GM18507 (cell line): ENCODE results near the gene CROCC.
A peak's percentile ranks its signal among the peaks of the same experiment; 100 is the strongest.
"Not testable (repeated sequence)": the region's sequence is repeated elsewhere in the genome, so short reads cannot be mapped to it uniquely, and the experiment has no call there.

Experiments
- DNase-seq: peaks from one replicate; pipeline ENCODE4 v3.0.0; 2011; ENCODE audit warnings: low read depth; ENCODE audit not compliant: insufficient read length; ENCODE audit errors: extremely low spot score
- FAIRE-seq: peaks from 2 replicates; lab custom pipeline; 2011; peaks lifted over from hg19 to GRCh38; lab: Jason Lieb, UNC

CROCC gene

DNA sequence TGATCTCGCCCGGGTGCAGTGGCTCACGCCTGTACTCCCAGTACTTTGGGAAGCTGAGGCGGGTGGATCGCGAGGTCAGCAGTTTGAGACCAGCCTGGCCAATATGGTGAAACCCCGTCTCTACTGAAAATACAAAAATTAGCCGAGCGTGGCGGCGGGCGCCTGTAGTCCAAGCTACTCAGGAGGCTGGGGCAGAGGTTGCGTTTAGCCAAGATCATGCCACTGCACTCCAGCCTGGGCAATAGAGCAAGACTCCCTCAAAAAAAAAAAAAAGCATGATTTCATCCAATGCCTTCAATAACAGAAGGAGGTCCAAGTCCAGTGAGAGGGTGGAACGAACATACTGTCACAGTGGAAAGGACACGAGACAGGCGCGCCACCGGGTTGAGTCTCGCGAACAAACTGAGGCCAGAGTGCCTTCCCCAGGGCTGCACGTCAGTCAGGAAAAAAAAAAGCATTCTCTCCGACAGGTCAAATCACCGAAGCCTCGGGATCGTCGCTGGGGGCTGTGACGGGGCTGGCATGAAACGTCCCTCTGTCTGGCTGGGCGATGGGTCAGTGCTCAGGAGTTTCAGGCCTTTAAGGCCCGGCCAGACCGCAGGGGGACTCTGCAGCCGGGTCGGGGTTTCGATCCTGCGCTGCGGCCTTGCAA, 8.4 kb upstream of the CROCC start:
- FAIRE-seq (no peak), DNase-seq (no peak)

GRCh38 chr1:16913833-16914662, 7.7 kb upstream of the CROCC start:
- FAIRE-seq (peak; percentile 66), DNase-seq (peak; percentile 86)

DNA sequence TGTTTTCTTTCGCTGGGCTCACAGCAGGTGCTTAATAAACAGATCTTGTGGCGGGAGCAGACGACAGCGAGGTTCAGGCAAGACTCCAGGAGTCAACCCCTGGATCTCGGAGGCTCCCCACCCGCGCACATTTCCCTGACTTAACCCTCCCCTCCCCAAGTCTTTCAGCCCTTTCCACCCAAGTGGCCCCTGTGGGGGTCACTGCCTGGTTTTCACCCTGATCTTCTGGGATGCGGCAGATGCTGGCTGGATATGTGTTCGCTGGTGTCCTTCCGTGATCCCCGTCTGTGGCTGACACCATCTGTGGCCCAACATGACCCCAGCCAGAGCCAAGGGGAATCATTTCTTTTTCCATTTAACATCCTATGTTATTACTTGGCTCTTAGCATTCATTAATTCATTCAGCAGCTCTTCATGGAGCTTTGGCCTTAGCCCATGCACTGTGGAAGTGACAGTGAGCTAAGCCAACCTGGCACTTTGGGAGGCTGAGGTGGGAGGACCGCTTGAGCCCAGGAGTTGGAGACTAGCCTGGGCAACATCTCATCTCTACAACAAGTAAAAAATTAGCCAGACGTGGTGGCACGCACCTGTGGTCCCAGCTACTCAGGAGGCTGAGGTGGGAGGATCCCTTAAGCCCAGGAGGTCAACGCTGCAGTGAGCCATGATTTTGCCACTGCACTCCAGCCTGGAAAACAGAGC, 6.7 kb upstream of the CROCC start:
- FAIRE-seq, result not testable (repeated sequence)

DNA sequence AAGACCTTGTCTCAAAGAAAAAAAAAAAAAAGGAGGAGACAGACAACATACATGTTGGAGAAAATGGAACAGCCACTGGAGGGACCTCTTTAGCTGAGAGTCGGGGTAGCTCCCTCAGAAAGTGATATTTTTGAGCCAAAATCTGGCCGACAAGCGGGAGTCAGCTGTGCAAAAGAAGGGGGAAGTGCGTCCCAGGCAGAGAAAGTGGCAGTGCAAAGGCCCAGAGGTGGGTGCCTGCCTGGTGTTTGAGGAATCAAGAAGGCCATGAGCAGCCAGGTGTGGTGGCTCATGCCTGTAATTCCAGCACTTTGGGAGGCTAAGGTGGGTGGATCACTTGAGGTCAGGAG, 6.1 kb upstream of the CROCC start:
- FAIRE-seq, result no peak
- DNase-seq, result no peak

More for the DNA sequence above, 6.7 kb upstream of the CROCC start:
- not testable (repeated sequence) for DNase-seq

- not testable (repeated sequence) for FAIRE-seq, DNase-seq
Observed at GRCh38 chr1:16916036-16916880, 5.5 kb upstream of the CROCC start.

DNA sequence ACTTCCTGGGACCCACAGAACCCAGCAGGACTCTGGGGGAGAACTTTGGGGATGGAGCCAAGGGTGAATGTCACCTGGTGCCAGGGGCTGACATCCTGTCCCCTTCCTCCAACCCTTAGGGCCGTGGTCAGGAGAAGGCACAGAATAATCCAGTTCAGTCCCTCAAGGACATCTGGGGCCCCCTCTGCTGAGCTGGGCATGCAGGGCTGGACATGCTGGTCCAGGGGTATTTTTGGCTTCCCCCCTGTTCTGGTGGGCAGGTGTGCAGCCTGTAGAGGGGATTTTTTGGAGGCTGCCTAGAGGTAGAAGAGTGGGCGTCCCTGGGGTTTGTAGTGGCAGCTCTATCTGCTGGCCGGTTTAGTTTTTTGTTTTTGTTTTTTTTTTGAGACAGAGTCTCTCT, 3.4 kb upstream of the CROCC start:
- FAIRE-seq, result no peak

DNA sequence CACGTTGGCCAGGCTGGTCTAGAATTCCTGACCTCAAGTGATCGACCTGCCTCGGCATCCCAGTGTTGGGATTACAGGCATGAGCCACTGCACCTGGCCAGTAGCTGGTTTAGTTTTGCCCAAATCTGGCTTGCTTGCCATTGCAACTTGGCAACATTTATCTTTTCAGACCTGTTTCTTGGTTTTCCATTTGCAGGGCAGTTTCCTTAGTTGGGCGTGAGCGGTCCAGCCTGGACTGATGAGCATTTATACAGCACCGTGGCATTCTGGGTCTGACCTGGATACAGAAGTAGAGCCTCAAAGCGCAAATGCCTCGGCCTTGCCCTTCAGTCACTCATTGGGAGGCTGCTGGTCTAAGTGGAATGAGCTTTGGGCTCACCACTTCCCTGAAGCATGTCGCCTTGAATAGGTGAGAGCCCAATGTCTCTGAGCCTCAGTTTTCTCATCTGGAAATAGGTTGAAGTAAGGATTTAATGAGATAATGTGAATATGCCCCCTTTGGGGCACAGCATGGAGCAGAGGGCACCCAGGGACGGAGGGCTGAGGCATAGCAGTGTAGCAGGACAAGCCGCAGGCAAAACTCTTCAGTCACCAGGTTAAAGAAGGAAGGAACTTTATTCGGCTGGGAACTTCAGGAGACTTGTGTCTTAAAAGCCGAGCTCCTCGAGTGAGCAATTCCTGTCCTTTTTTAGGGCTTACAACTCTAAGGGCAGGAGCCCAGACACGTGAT, 2.6 kb upstream of the CROCC start:
- DNase-seq, result not testable (repeated sequence)
- peak; percentile 29 for FAIRE-seq

More for the DNA sequence above, 3.4 kb upstream of the CROCC start:
- DNase-seq, result no peak

- DNase-seq, result no peak
- no peak for FAIRE-seq
Observed at GRCh38 chr1:16920951-16921350, 780 bp upstream of the CROCC start.

- DNase-seq (no peak), FAIRE-seq (no peak)
Observed at GRCh38 chr1:16922466-16922865, 735 bp downstream of the CROCC start.

DNA sequence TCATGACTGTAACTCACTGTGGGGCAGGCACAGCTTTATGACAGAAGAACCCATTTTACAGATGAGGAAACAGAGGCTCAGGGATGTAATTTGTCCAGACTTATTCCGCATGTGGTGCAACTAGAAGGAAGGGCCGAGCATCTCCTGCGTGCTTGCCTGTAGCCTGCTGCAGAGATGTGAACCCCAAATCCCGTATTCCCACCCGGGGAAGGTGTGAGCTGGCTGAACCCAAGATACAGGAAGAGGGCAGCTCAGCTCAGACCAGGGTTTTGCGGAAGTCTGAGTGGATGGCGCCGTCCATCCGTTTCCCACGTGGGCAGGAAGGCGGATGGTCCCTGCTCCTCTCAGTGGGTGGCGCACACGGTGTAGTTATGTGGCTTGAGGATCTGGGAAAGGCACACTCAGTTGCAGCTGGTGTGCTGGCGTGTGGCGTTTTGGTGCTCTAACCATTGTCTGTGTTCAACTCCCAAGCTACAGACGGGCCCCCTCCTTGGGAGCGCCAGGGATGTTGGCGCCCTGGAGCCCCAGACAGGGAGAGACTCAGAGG, 1.2 kb downstream of the CROCC start:
- DNase-seq, result no peak
- no peak for FAIRE-seq

- DNase-seq (no peak), FAIRE-seq (no peak)
Observed at GRCh38 chr1:16924216-16924918, 2.6 kb downstream of the CROCC start.

DNA sequence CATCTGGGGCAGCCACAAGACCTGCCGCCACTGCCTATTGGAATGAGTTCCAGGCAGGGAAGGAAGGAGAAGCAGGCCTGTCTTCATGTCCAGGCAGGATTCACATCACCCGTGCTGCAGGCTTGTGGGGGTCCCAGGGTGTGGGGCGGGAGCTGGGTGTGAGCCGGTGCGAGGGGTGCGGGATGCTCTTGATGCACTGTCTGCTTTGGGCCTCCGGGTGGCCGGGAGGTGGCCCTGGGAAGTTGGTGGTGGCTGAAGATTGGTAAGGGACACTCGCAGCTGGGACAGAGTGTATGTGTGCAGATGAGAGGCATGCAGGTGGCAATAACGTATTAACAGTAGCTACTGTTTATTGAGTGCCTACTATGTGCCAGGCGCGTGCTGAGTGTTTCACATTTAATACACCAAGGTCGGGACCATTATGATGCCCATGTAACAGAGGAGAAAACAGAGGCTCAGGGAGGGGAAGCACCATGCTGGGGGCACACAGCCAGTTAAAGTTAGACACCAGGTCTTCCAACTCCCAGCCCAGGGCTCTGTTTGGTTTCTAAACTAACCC, 3.3 kb downstream of the CROCC start:
- no peak for FAIRE-seq
- no peak for DNase-seq

DNA sequence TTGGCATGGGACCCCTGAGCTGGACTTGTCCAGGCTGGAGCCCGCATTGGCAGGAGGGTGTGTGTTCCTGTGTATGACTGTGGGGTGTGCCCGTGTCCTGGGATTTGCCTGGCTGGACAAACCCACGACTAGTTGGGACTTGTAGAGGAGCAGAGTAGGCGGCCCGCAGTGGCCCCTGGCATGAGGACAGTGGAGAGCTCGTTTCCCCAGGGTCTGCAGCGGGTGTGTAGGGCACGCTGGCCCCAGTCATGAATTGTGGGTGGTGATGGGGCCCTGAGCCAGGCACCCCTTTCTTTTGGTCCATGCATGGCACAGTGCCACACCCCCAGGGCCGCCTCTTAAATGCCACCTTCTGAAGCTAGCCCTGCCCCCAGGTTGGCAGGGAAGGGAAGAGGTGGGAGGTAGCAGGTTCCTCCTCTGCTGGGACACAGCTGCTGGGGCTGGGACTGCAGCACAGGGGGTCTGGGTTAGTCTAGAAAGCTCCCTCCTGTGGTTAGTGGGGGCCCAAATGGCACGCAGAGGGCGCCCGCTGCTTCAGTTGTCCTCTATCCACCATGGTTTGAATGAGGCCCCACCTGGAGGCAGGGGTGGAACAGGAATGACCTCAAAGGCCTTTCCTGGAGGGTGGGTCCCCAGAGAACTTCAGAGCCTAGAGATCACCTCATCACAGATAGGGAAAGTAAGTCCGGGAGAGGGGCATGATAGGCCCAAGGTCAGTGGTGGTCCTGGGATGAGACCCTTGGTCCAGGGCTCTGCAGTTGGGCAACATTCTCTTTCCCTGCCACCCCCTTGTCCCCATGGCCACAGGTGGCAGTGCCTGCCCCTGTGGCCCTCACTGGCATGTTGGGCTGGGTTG, 4.1 kb downstream of the CROCC start:
- DNase-seq, result no peak
- FAIRE-seq, result no peak

GRCh38 chr1:16926491-16927073, 4.9 kb downstream of the CROCC start:
- no peak for DNase-seq
- no peak for FAIRE-seq

- DNase-seq (no peak), FAIRE-seq (no peak)
Observed at GRCh38 chr1:16927256-16927655, 5.5 kb downstream of the CROCC start.

GRCh38 chr1:16927711-16928485, 6.2 kb downstream of the CROCC start:
- no peak for FAIRE-seq

More at GRCh38 chr1:16927711-16928485, 6.2 kb downstream of the CROCC start:
- DNase-seq, result no peak
